Measurements from ENCODE around the gene METTL24.

GRCh38 chr6:110398778-110399177, 40.6 kb upstream of the METTL24 start:
- TF ChIP-seq CTCF (IDR thresholded peaks at IDR 0.05) (no peak), POLR2A (IDR thresholded peaks at IDR 0.05) (no peak), POLR2AphosphoS5 (IDR thresholded peaks at IDR 0.05) (no peak)
